ENCODE results near the gene CD300LG. TPM values are rescaled to one million over a fixed set of nuclear protein-coding genes. Genes with fewer than 3 reads are reported as not detected.
"Not testable (repeated sequence)": the region's sequence is repeated elsewhere in the genome, so short reads cannot be mapped to it uniquely, and the experiment has no call there.

Gene CD300LG
- total RNA-seq, 1 experiment from 2014 or later: not detected

- TF ChIP-seq ZBTB33 (IDR thresholded peaks at IDR 0.05; ENCODE audit: extremely low read depth, insufficient replicate concordance, low read length) (no peak), EGR1 (IDR thresholded peaks at IDR 0.05; ENCODE audit: low read depth) (no peak), RAD21 (IDR thresholded peaks at IDR 0.05; ENCODE audit: low read depth) (no peak), POLR2A (IDR thresholded peaks at IDR 0.05; ENCODE audit: borderline replicate concordance, extremely low read depth, insufficient read depth, insufficient read length) (no peak)
Observed at GRCh38 chr17:43868226-43868994, 21.4 kb downstream of the CD300LG start (continued).

- BruUV-seq (replicated peaks); H3K9me3 ChIP-seq (ENCODE audit: control insufficient read depth in 1 of 2, insufficient read depth in 1 of 2, low read depth in 1 of 2, low read length in 2 of 2); DNase-seq (ENCODE audit: low read depth, low spot score); H3K4me3 ChIP-seq (replicated peaks in 1 of 2; ENCODE audit: low read depth in 1 of 2, low read length in 2 of 2); H3K27ac ChIP-seq (ENCODE audit: low read depth, low read length); RAD21 ChIA-PET (ENCODE audit: low non-redundant PET in 1 of 2, low total read pairs in 2 of 2, uncharacterized antibody in 2 of 2, unreplicated experiment in 2 of 2); H3K4me1 ChIP-seq (ENCODE audit: control insufficient read depth in 1 of 2, insufficient read depth in 2 of 2, low read length in 2 of 2); H2AFZ ChIP-seq (ENCODE audit: low read depth, low read length, poor library complexity, severe bottlenecking); H3K9me2 ChIP-seq (ENCODE audit: insufficient read depth); H3K79me2 ChIP-seq (ENCODE audit: insufficient read depth, low read length); intact Hi-C loops (cut with micrococcal nuclease); H3K27me3 ChIP-seq (ENCODE audit: insufficient read depth, low read length); POLR2A ChIA-PET; H3K9ac ChIP-seq (ENCODE audit: low read length); H3K36me3 ChIP-seq (ENCODE audit: control insufficient read depth in 1 of 2, insufficient read depth in 2 of 2, low read length in 2 of 2); ATAC-seq; H3K4me2 ChIP-seq (ENCODE audit: low read length); H4K20me1 ChIP-seq (ENCODE audit: insufficient read depth): not testable (repeated sequence)
- CTCF ChIA-PET: interaction anchor here (1.3 kb wide), 1 partner anchor 9 kb away, joined by 3 read pairs; no protein-coding TSS in a partner anchor
Observed at GRCh38 chr17:43869031-43869430, 22.1 kb downstream of the CD300LG start.
